Activated naive CD8-positive, alpha-beta T cell (primary cell): Measurements from ENCODE around the gene RAB37.

Source experiments
- H3K27ac Mint-ChIP-seq: one replicate; pipeline ENCODE4 v1.8.0; 2021; ENCODE audit warnings: mixed read lengths
- H3K27me3 Mint-ChIP-seq: one replicate; pipeline ENCODE4 v1.8.0; 2021; ENCODE audit warnings: mixed read lengths
- H3K36me3 Mint-ChIP-seq: one replicate; pipeline ENCODE4 v1.8.0; 2021; ENCODE audit warnings: mixed read lengths
- H3K4me1 Mint-ChIP-seq: one replicate; pipeline ENCODE4 v1.8.0; 2021; ENCODE audit warnings: low read depth, mixed read lengths
- H3K4me3 Mint-ChIP-seq: one replicate; pipeline ENCODE4 v1.8.0; 2021; ENCODE audit warnings: mild to moderate bottlenecking, mixed read lengths
- H3K9me3 Mint-ChIP-seq: one replicate; pipeline ENCODE4 v1.8.0; 2021; ENCODE audit warnings: low read depth, mixed read lengths

Gene RAB37

GRCh38 chr17:74782571-74782970, 45.5 kb downstream of the RAB37 start:
- H3K27ac Mint-ChIP-seq: peak overlapping the region; percentile 31
- no peak overlapping the region for H3K4me3 Mint-ChIP-seq
- peaks cover 74% of the 10 kb centered on the region for H3K4me1 Mint-ChIP-seq
- H3K9me3 Mint-ChIP-seq: no peaks in the 10 kb centered on the region
- no peaks in the 10 kb centered on the region for H3K36me3 Mint-ChIP-seq
- no peaks in the 10 kb centered on the region for H3K27me3 Mint-ChIP-seq

DNA sequence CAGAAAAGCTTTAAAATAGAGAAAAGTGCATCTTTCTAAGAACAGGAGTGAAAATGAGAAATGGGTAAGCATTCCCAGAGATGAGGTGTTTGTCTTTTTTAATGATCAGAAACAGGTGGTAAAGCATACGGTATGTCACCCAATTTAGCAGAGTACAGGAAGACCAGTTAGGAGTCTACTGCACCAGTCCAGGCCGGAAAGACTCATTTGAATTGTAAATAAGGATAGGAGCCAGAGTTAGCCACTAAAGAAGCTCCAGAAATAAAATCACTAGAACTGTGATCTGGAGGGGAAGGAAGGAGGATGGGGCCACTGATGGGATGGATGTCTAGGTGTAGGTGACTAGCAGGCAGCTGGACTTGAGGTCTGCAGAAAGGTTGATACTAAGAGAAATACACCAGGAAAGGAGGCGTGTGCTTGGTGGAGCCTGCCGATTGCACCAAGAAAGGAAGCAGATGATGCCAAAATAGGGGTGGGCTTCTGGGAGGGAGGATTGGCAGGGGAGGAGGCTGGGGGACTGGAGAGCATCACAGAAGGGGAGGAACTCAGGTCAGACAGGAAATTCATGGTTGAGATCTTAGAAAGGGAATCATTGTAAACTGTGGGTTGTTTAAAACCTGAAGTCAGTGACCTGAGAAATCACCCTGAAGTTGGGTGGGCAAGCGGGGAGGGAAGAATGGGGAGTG, 47.2 kb downstream of the RAB37 start:
- Mint-ChIP-seq H3K9me3 (no peaks in the 10 kb centered on the region), H3K27me3 (no peaks in the 10 kb centered on the region), H3K4me1 (peaks cover 66% of the 10 kb centered on the region), H3K4me3 (no peak overlapping the region), H3K36me3 (peaks cover 2% of the 10 kb centered on the region), H3K27ac (no peak overlapping the region)

DNA sequence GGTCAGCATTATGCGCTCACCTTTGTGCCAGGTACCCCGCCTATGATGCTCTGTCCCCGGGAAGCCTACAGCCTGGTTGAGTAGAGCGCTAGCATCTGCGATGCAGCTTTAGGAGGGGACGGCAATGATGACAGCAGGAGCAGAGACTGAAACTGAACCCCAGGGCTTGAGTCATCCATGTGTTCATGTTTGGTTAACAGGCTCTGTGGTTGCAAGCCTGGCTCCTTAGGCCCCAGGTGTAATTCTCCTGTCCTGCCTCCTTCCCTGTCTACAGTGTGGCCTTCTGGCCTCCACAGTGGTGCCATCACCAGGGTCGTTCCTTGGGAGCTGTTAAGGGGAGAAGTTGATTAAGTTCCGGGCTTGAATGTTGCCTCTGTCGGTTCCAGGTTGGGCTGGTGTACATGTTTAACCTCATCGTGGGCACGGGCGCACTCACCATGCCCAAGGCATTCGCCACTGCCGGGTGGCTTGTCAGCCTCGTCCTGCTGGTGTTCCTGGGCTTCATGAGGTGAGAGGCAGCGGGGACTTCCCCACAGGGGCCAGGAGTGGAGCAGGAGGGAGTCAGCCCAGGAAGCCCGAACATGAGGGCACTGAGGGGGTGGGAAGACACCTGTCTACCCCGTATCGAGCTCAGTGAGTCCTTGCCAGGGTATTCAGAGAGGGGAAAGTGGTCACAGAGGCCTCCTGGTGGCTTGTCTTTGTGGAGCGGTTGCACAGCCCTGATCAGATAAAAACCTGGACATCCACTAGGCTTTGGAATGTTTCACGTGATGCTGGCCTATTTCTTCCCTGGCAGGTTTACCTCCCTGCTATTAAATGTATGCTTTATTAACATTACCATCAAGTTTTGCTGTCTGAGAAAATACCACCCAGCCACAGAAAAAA, 48.3 kb downstream of the RAB37 start:
- Mint-ChIP-seq H3K4me3 (peak overlapping the region; percentile 14), H3K27ac (peak overlapping the region; percentile 62), H3K27me3 (no peaks in the 10 kb centered on the region), H3K36me3 (peaks cover 2% of the 10 kb centered on the region), H3K9me3 (no peaks in the 10 kb centered on the region), H3K4me1 (peaks cover 60% of the 10 kb centered on the region)

- Mint-ChIP-seq H3K4me3 (no peak overlapping the region), H3K27me3 (no peaks in the 10 kb centered on the region), H3K4me1 (peaks cover 60% of the 10 kb centered on the region), H3K9me3 (no peaks in the 10 kb centered on the region), H3K36me3 (peaks cover 2% of the 10 kb centered on the region), H3K27ac (peak overlapping the region; percentile 86)
Observed at GRCh38 chr17:74785981-74786360, 48.9 kb downstream of the RAB37 start.

- Mint-ChIP-seq H3K9me3 (no peaks in the 10 kb centered on the region), H3K4me3 (peak overlapping the region; percentile 67), H3K27me3 (no peaks in the 10 kb centered on the region), H3K36me3 (peaks cover 2% of the 10 kb centered on the region), H3K27ac (peak overlapping the region; percentile 86), H3K4me1 (peaks cover 59% of the 10 kb centered on the region)
Observed at GRCh38 chr17:74786431-74787055, 49.5 kb downstream of the RAB37 start.

- Mint-ChIP-seq H3K9me3 (no peaks in the 10 kb centered on the region), H3K27ac (peak overlapping the region; percentile 34), H3K4me1 (peaks cover 36% of the 10 kb centered on the region), H3K4me3 (no peak overlapping the region), H3K27me3 (no peaks in the 10 kb centered on the region), H3K36me3 (peaks cover 5% of the 10 kb centered on the region)
Observed at GRCh38 chr17:74790161-74791058, 53.4 kb downstream of the RAB37 start.

DNA sequence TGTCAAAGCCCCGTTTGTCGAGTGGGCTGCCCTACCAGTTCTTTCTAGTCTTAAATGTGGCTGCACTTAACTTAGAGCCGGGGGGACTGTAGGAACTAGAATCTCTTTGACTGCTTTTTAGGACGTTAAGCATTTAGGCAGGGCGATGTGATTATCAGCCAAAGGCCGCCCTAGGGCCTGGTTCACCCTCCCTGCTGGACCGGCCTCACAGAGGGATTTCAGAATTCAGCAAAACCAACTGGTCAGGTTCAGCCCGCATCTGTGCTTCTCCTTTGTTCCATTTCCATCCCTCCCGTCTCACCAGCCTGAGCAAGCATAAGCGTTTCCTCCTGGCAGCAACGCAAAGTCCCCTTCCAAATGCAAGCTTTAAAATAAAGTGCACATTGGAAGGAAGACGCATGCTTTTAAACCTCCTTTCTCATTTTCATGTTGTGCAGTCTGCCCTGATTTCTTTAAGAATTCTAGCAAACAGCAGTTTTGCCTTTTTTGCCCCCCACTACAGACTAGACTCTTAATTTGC, 55.6 kb downstream of the RAB37 start:
- H3K4me3 Mint-ChIP-seq: no peak overlapping the region

GRCh38 chr17:74795327-74796020, 58.4 kb downstream of the RAB37 start:
- Mint-ChIP-seq H3K27me3 (no peaks in the 10 kb centered on the region), H3K36me3 (peaks cover 12% of the 10 kb centered on the region), H3K27ac (no peak overlapping the region), H3K4me3 (no peak overlapping the region), H3K4me1 (peaks cover 10% of the 10 kb centered on the region), H3K9me3 (no peaks in the 10 kb centered on the region)

More for the DNA sequence above, 55.6 kb downstream of the RAB37 start:
- no peaks in the 10 kb centered on the region for H3K9me3 Mint-ChIP-seq
- H3K27ac Mint-ChIP-seq: no peak overlapping the region
- H3K36me3 Mint-ChIP-seq: peaks cover 9% of the 10 kb centered on the region
- peaks cover 20% of the 10 kb centered on the region for H3K4me1 Mint-ChIP-seq
- H3K27me3 Mint-ChIP-seq: no peaks in the 10 kb centered on the region

GRCh38 chr17:74796211-74796610, 59.2 kb downstream of the RAB37 start:
- H3K36me3 Mint-ChIP-seq: peaks cover 13% of the 10 kb centered on the region
- H3K9me3 Mint-ChIP-seq: no peaks in the 10 kb centered on the region
- peaks cover 4% of the 10 kb centered on the region for H3K4me1 Mint-ChIP-seq
- H3K27me3 Mint-ChIP-seq: no peaks in the 10 kb centered on the region
- no peak overlapping the region for H3K4me3 Mint-ChIP-seq
- H3K27ac Mint-ChIP-seq: no peak overlapping the region

DNA sequence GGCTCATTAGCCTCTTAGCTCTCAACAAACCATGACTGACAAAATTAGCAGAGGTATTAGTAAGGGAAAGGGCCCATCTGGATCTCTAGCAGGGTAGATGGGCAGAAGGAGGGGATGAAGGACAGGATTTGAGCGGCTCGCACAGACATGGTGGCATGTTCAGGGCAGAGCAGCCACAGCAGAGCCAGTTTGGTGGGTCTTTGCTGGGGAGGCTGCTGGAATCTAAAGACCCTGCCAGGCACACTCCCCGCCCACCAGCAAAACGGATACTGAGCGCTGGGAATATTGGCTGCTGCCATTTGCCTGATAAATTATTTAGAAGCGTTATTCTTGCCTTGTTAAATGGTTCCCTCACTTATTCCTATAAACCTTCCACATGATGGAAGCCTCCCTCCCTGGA, 59.8 kb downstream of the RAB37 start:
- no peaks in the 10 kb centered on the region for H3K27me3 Mint-ChIP-seq
- H3K9me3 Mint-ChIP-seq: no peaks in the 10 kb centered on the region
- no peak overlapping the region for H3K27ac Mint-ChIP-seq
- peaks cover 13% of the 10 kb centered on the region for H3K36me3 Mint-ChIP-seq
- no peak overlapping the region for H3K4me3 Mint-ChIP-seq
- no peaks in the 10 kb centered on the region for H3K4me1 Mint-ChIP-seq
